Left colon (tissue), 2 donors: ENCODE data around the gene PVALB. TPM values are rescaled to one million over a fixed set of nuclear protein-coding genes. Genes with fewer than 3 reads are reported as not detected.
A peak's percentile ranks its signal among the peaks of the same experiment; 100 is the strongest.

Experiments
- ATAC-seq: fragments of 200-7000 bp; cut with Tn5 transposase; one replicate; pipeline ENCODE4 v1.9.1; 2020; ENCODE audit warnings: mild to moderate bottlenecking, moderate library complexity
- DNase-seq, 2 donors: peaks; one replicate each; pipeline ENCODE4 v3.0.0-alpha.2; 2020
- intact Hi-C, 2 donors: fragments of 100-400 bp; cut with DNase I in 1 of 2; cut with micrococcal nuclease in 1 of 2; formaldehyde crosslinking; loops; one replicate each; pipeline versions ENCODE4 v1.11.2 to v1.14.0; 2022; cut with DNase I, micrococcal nuclease
- total RNA-seq, 2 donors: library from RNA; stranded (reverse); fragmentation: NEBNext Ultra II Directional; extraction: Animal tissue kit (Norgen Biotek cat#: 25700); gene quantifications; one replicate each; pipeline ENCODE4 v1.2.1, GENCODE V29; 2021
- donor health status: DM: no; HTN: no; CAD: no.
- donor health status: DM: yes; HTN: yes; CAD: no.

Gene PVALB
- total RNA-seq, 2 donors from 2014 or later: not detected

GRCh38 chr22:36787204-36787988 lies 29.4 kb downstream of the PVALB start:
- intact Hi-C loops: loop anchor here in 1 of 2 donors (10.0 kb wide), 1 partner anchor 67 kb away; no protein-coding TSS in a partner anchor
- ATAC-seq: no peak
- DNase-seq: no peak

DNA sequence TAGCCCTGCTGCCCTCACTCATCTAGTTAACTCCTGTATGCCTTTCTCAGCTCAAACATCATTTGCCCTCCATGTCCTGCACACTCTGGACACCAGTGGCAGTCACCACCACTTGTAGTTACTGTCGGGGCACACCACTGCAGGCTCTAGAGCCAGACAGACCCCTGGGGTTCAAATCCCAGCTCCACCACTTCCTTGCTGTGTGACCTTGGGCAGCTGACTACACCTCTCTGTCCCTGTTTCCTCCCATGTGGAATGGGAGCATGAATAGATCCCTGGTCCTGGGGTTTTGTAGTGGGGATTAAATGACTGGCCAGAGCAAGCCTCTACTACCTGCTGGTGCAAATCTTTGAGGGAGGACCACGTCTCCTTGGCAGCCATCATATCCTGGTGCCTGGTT lies 33.1 kb downstream of the PVALB start:
- no peak for DNase-seq
- intact Hi-C loops: loop anchor here in 1 of 2 donors (5.0 to 10.0 kb wide), 2 partner anchors 71 to 194 kb away; no protein-coding TSS in a partner anchor

GRCh38 chr22:36781656-36782627 lies 34.9 kb downstream of the PVALB start:
- DNase-seq (peak; percentile 76 to 82), ATAC-seq (peak; percentile 97)
- intact Hi-C loops: loop anchor here in 1 of 2 donors (5.0 to 10.0 kb wide), 2 partner anchors 73 to 195 kb away; no protein-coding TSS in a partner anchor

More for the DNA sequence above, 33.1 kb downstream of the PVALB start:
- no peak for ATAC-seq

- DNase-seq: no peak
- ATAC-seq: no peak
- intact Hi-C loops: no loop called here
These were observed 38.8 kb downstream of the PVALB start for GRCh38 chr22:36778020-36778419.

DNA sequence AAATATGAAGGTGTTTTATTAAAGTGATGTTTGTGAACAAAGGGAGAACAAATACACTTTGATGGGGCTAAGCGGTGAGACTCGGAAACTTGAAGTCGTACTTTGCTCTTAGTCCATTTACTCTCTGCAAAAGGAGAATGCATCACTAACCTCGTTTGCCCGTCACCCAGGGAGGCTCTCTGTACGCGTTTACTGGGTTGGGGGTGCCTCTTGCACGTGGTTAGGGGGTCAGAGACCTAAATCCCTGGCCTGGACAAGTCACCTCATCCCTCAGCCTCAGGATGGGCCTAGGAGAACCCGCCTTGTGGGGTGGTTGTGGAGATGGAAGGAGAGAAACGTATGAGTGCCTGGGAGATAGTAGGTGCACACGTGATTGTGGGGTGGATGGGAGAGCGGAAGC lies 40.1 kb downstream of the PVALB start:
- DNase-seq: no peak
- ATAC-seq: no peak

GRCh38 chr22:36775964-36776669 lies 40.7 kb downstream of the PVALB start, which contains the start of gene IFT27:
TSS of gene IFT27 (minus strand) at chr22:36776119. CDS start at chr22:36775707, 412 bp downstream.
- DNase-seq (peak; percentile 97 to 99), ATAC-seq (peak; percentile 93)
- intact Hi-C loops: no loop called here

More for the DNA sequence above, 40.1 kb downstream of the PVALB start:
- intact Hi-C loops: no loop called here

DNA sequence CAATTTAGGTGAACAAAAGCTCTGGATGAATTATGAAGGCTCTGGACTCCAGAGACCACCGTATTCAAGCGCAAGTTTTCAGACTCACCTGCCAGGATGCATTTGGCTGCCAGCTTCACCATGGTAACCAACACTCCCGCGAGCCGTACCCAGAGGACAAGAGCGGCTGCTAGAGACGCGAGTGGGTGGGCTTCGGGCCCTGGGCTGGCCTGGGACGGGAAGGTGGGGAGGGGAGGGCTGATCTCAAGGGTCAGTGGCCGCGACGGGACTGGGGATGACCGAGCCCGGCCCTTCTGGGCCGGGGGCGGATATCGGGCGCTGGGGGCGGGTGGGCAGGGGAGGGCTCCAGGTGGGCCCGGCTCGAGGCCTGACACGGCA lies 41.3 kb downstream of the PVALB start:
- intact Hi-C loops: no loop called here
- ATAC-seq: peak; percentile 13
- DNase-seq: peak; percentile 46 to 56

DNA sequence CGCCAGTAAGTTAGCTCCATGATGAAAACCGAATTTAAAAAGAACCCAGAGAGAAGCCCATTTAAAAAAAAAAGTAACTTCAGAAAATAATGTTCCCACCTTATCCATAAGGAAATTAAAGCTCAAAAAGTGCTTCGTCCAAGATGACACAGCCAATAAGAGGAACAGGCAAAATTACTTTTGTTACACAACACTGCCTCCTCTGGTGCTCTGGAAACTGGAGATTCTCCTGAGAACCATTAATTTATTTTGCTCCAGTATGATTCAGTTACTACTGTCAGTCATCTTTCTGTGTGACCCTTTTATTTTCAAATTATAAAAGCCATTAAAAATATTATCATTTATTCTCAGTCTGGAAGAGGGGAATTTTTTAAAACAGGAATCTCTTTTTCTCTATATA lies 42.9 kb downstream of the PVALB start:
- ATAC-seq (no peak), DNase-seq (no peak)
- intact Hi-C loops: no loop called here

- intact Hi-C loops: no loop called here
- ATAC-seq (no peak), DNase-seq (no peak)
These were observed 44.4 kb downstream of the PVALB start for GRCh38 chr22:36772451-36772850.

GRCh38 chr22:36771356-36772063 lies 45.3 kb downstream of the PVALB start:
- no peak for DNase-seq

DNA sequence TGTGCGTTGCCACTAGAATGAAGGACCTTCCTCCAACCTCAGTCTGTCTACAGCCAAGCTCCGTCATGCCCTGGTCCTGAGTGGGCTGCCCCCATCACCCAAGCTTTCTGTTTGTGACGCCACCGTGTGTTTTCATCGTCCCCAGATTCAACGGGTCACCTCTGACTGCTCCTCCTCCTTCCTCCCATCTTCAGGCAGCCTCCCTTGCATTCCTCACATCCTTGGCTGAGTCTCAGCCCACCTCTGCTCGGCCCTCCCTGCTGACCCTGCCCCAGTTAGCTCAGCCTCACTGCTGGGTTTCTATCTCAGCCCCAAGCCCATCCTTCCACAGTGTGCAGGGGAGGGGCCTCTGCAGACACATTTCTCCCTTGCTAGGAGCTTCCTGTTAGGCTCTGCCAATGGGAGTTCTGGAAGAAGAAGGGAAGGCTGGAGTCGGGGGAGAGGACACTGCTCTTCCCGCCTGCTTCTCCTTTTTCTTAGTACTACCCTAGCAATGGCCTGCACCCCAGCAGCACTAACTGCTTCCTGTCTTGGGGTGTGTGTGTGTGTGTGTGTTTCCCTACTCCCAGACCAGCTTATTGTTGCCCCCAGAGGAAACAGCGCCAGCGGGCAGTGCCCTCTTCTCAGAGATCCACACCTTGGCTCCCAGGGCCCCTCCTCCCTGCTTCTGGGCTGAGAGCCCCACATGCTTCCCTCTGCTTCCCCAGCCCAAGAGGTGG lies 46.2 kb downstream of the PVALB start:
- no peak for ATAC-seq
- intact Hi-C loops: no loop called here
- DNase-seq: no peak

More at GRCh38 chr22:36771356-36772063, 45.3 kb downstream of the PVALB start:
- no peak for ATAC-seq
- intact Hi-C loops: no loop called here

GRCh38 chr22:36769541-36770512 lies 47.0 kb downstream of the PVALB start:
- DNase-seq (no peak), ATAC-seq (no peak)
- intact Hi-C loops: loop anchor here in 1 of 2 donors (10.0 kb wide), 1 partner anchor 225 kb away; no protein-coding TSS in a partner anchor

DNA sequence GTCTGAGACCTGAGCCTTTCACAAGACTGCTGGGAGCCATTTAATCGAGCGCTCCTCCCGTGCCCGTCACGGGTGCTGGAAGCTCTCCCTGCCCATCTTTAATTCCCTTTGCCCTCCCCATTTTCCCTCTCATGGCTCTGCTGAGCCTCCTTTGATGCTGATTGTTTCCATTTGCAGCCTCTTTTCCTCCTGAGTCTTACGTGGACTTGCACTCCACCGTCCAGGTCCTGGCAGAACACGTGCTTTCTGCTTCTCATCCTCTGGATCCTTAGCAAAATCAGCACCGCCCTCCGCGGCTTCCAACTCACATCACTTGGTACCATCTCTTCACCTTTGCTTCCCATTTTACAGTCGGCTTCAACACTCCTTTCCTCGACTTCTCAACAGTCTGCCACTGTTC lies 48.2 kb downstream of the PVALB start:
- no peak for DNase-seq
- intact Hi-C loops: loop anchor here in 1 of 2 donors (10.0 kb wide), 1 partner anchor 224 kb away; no protein-coding TSS in a partner anchor
- ATAC-seq: no peak

DNA sequence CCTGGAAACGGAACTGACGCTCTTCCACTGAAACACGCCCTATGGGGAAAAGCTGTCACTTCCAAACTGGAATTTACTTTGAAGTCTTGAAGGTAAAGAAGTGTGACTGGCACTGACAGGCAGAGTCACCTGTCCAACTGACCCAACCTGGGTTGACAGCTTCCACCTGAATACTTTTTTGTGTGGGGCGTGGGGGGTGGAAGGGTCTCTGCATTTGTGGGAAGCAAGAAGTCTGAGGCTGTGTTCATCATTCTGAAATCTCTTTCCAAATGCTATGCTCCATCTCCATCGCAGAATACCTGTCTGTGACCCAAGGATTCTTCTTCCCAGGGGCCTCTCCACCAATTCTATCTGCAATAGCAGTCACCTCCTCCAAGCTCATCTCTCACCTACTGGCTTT lies 48.7 kb downstream of the PVALB start:
- no peak for DNase-seq
- no peak for ATAC-seq
- intact Hi-C loops: loop anchor here in 1 of 2 donors (10.0 kb wide), 1 partner anchor 223 kb away; no protein-coding TSS in a partner anchor

- intact Hi-C loops: loop anchor here in 1 of 2 donors (10.0 kb wide), 1 partner anchor 222 kb away; no protein-coding TSS in a partner anchor
- DNase-seq (no peak), ATAC-seq (no peak)
These were observed 49.6 kb downstream of the PVALB start for GRCh38 chr22:36767035-36767775.
